ENCODE results near the gene PPEF1. TPM values are rescaled to one million over a fixed set of nuclear protein-coding genes. Genes with fewer than 3 reads are reported as not detected.
"Not testable (repeated sequence)": the region's sequence is repeated elsewhere in the genome, so short reads cannot be mapped to it uniquely, and the experiment has no call there.

Gene PPEF1
- total RNA-seq, 2 experiments from 2014 or later, result 0.30 to 0.60 TPM

GRCh38 chrX:18721683-18722499, 14.4 kb downstream of the PPEF1 start:
- Mint-ChIP-seq H3K9me3 (no peaks in the 10 kb centered on the region), H3K27ac (no peak overlapping the region), H3K4me1 (ENCODE audit: low read depth) (peaks cover 10% of the 10 kb centered on the region), H3K36me3 (ENCODE audit: low read depth) (no peaks in the 10 kb centered on the region), H3K4me3 (no peak overlapping the region), H3K27me3 (ENCODE audit: low read depth) (no peaks in the 10 kb centered on the region)
- intact Hi-C loops (cut with micrococcal nuclease), result no loop called here
- no peak for DNase-seq
- CTCF ChIA-PET, result no interaction called here

GRCh38 chrX:18722500-18723071, 15.1 kb downstream of the PPEF1 start:
- peaks cover 10% of the 10 kb centered on the region for H3K4me1 Mint-ChIP-seq (ENCODE audit: low read depth)
- intact Hi-C loops (cut with micrococcal nuclease), result no loop called here
- H3K9me3 Mint-ChIP-seq, result no peaks in the 10 kb centered on the region
- no peaks in the 10 kb centered on the region for H3K36me3 Mint-ChIP-seq (ENCODE audit: low read depth)
- no peak overlapping the region for H3K27ac Mint-ChIP-seq
- no peak for DNase-seq
- no peaks in the 10 kb centered on the region for H3K27me3 Mint-ChIP-seq (ENCODE audit: low read depth)
- H3K4me3 Mint-ChIP-seq, result no peak overlapping the region
- CTCF ChIA-PET, result no interaction called here

DNA sequence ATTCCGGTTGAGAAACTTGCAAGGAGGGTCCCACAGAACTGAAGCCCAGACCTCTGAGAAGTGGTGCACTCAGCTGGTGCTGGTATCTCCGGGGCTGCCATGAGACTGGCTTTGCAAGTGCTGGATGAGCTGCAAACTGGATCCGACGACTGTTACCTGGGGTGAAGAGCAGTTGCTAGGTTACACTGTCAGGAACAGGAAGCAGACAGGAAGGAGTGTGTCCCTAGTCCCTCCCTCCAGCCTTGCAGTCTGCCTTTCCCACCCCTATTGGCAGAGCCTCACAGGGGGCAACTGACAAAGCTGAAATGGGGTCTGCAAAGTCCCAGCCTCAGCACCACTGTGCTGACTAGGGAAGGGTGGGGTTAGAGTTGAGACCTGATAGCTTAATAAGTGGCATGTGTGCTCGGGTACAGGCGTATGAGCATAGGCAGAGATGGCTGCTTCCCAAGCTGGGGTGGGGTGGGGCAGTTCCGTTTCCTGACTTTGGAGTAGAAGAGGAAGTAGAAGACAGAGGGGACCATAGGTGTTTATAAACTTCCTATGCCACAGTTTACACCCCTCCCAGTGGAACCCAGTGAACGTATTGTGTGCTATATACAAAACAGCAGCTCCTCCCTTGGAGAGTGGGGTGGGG, 18.0 kb downstream of the PPEF1 start:
- peaks cover 10% of the 10 kb centered on the region for H3K4me1 Mint-ChIP-seq (ENCODE audit: low read depth)
- DNase-seq, result peak; percentile 7
- CTCF ChIA-PET, result no interaction called here
- H3K27ac Mint-ChIP-seq, result no peak overlapping the region
- H3K27me3 Mint-ChIP-seq (ENCODE audit: low read depth), result no peaks in the 10 kb centered on the region
- H3K4me3 Mint-ChIP-seq, result peak overlapping the region; percentile 29
- H3K36me3 Mint-ChIP-seq (ENCODE audit: low read depth), result no peaks in the 10 kb centered on the region
- no peaks in the 10 kb centered on the region for H3K9me3 Mint-ChIP-seq
- intact Hi-C loops (cut with micrococcal nuclease), result no loop called here

DNA sequence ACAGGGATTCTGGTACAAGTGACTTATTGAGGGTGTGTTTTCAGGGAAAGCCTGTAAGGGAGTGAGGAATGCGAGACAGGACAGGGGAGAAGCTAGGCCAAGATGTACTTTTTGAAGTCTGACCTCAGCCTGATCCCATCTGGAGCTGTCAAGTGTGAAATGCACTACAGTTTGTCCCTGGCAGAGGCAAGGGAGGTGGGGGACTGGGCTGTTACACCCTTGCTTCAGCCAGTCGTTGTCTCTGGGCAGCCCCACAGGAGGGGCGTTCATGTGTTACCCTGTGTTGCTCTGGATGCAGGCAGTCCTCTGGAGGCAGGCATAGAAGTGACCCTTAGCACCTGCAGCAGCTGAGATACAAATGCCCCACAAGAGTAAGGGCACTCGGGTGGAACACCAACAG, 25.8 kb downstream of the PPEF1 start:
- H3K4me1 Mint-ChIP-seq (ENCODE audit: low read depth), result no peaks in the 10 kb centered on the region
- CTCF ChIA-PET, result interaction anchor here (0.5 kb wide), 1 partner anchor 355 kb away, joined by 3 read pairs; no protein-coding TSS in a partner anchor

GRCh38 chrX:18739609-18740008, 32.2 kb downstream of the PPEF1 start:
- intact Hi-C loops (cut with micrococcal nuclease); H3K27me3 Mint-ChIP-seq (ENCODE audit: low read depth); H3K36me3 Mint-ChIP-seq (ENCODE audit: low read depth); H3K4me1 Mint-ChIP-seq (ENCODE audit: low read depth); H3K27ac Mint-ChIP-seq; H3K9me3 Mint-ChIP-seq; CTCF ChIA-PET; H3K4me3 Mint-ChIP-seq; DNase-seq: not testable (repeated sequence)

More for the DNA sequence above, 25.8 kb downstream of the PPEF1 start:
- peaks cover 2% of the 10 kb centered on the region for H3K9me3 Mint-ChIP-seq
- DNase-seq, result no peak
- H3K4me3 Mint-ChIP-seq, result no peak overlapping the region
- H3K27me3 Mint-ChIP-seq (ENCODE audit: low read depth), result no peaks in the 10 kb centered on the region
- intact Hi-C loops (cut with micrococcal nuclease), result no loop called here
- no peak overlapping the region for H3K27ac Mint-ChIP-seq
- H3K36me3 Mint-ChIP-seq (ENCODE audit: low read depth), result no peaks in the 10 kb centered on the region

DNA sequence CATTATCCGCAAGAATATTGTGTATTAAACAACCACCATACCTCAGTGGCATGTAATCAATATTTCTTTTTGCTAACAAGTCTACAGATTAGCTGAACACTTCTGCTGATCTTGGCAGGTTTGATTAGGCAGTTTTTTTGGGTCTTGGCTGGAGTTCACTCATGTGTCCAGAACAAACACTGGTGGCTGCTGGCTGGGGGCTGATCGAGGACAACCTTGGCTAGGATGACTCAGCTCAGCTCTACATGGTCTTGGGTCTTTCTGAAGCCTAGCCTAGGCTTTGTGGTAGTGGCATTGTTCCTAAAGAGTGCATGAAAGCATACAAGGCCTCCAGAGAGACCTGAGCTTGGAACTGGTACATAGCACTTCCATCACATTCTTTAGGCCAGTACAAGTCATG, 41.1 kb downstream of the PPEF1 start:
- Mint-ChIP-seq H3K36me3 (ENCODE audit: low read depth) (no peaks in the 10 kb centered on the region), H3K27me3 (ENCODE audit: low read depth) (no peaks in the 10 kb centered on the region), H3K27ac (no peak overlapping the region), H3K9me3 (no peaks in the 10 kb centered on the region), H3K4me3 (no peak overlapping the region), H3K4me1 (ENCODE audit: low read depth) (no peaks in the 10 kb centered on the region)
- CTCF ChIA-PET, result no interaction called here
- intact Hi-C loops (cut with micrococcal nuclease), result no loop called here
- no peak for DNase-seq

- H3K9me3 Mint-ChIP-seq, result no peaks in the 10 kb centered on the region
- no peak overlapping the region for H3K27ac Mint-ChIP-seq
- CTCF ChIA-PET, result no interaction called here
- H3K4me1 Mint-ChIP-seq (ENCODE audit: low read depth), result no peaks in the 10 kb centered on the region
- no peak for DNase-seq
- no peaks in the 10 kb centered on the region for H3K36me3 Mint-ChIP-seq (ENCODE audit: low read depth)
- H3K4me3 Mint-ChIP-seq, result no peak overlapping the region
- intact Hi-C loops (cut with micrococcal nuclease), result no loop called here
- H3K27me3 Mint-ChIP-seq (ENCODE audit: low read depth), result no peaks in the 10 kb centered on the region
Observed at GRCh38 chrX:18753631-18754030, 46.2 kb downstream of the PPEF1 start.

GRCh38 chrX:18755651-18756050, 48.2 kb downstream of the PPEF1 start:
- Mint-ChIP-seq H3K27me3 (ENCODE audit: low read depth) (no peaks in the 10 kb centered on the region), H3K27ac (no peak overlapping the region), H3K36me3 (ENCODE audit: low read depth) (no peaks in the 10 kb centered on the region), H3K9me3 (no peaks in the 10 kb centered on the region), H3K4me1 (ENCODE audit: low read depth) (no peaks in the 10 kb centered on the region), H3K4me3 (no peak overlapping the region)
- DNase-seq, result no peak
- CTCF ChIA-PET, result no interaction called here
- intact Hi-C loops (cut with micrococcal nuclease), result no loop called here

GRCh38 chrX:18757956-18758932, 50.8 kb downstream of the PPEF1 start:
- no peaks in the 10 kb centered on the region for H3K36me3 Mint-ChIP-seq (ENCODE audit: low read depth)
- no peaks in the 10 kb centered on the region for H3K4me1 Mint-ChIP-seq (ENCODE audit: low read depth)
- intact Hi-C loops (cut with micrococcal nuclease), result no loop called here
- no peaks in the 10 kb centered on the region for H3K27me3 Mint-ChIP-seq (ENCODE audit: low read depth)
- CTCF ChIA-PET, result no interaction called here
- no peak overlapping the region for H3K4me3 Mint-ChIP-seq
- DNase-seq, result no peak
- no peaks in the 10 kb centered on the region for H3K9me3 Mint-ChIP-seq
- H3K27ac Mint-ChIP-seq, result no peak overlapping the region

GRCh38 chrX:18761750-18762149, 54.3 kb downstream of the PPEF1 start:
- no peaks in the 10 kb centered on the region for H3K4me1 Mint-ChIP-seq (ENCODE audit: low read depth)
- no peaks in the 10 kb centered on the region for H3K27me3 Mint-ChIP-seq (ENCODE audit: low read depth)
- DNase-seq, result no peak
- no peak overlapping the region for H3K4me3 Mint-ChIP-seq
- intact Hi-C loops (cut with micrococcal nuclease), result no loop called here
- H3K9me3 Mint-ChIP-seq, result no peaks in the 10 kb centered on the region
- CTCF ChIA-PET, result no interaction called here
- H3K27ac Mint-ChIP-seq, result no peak overlapping the region
- H3K36me3 Mint-ChIP-seq (ENCODE audit: low read depth), result no peaks in the 10 kb centered on the region

- H3K27me3 Mint-ChIP-seq (ENCODE audit: low read depth); H3K4me1 Mint-ChIP-seq (ENCODE audit: low read depth); H3K4me3 Mint-ChIP-seq; CTCF ChIA-PET; H3K27ac Mint-ChIP-seq; DNase-seq; H3K9me3 Mint-ChIP-seq; H3K36me3 Mint-ChIP-seq (ENCODE audit: low read depth); intact Hi-C loops (cut with micrococcal nuclease): not testable (repeated sequence)
Observed at GRCh38 chrX:18763106-18763505, 55.7 kb downstream of the PPEF1 start.

DNA sequence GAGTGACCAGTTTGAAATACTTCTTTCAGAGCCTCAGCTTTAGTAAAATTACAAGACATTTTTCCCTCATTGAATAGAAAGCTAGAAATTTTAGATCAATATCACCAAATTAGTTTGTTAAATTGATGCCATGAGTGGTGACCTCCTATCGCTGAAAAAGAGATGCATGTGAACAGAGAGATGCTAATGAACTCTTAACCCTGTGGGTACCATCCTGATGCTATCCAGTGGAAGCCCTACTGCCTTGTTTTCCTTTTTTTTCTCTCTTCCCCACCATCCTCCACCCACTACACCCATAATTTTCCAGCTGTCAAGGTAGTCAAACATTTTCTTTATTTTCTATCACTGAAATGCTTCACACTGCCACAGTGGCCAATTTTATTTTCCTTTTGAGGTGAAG, 61.9 kb downstream of the PPEF1 start:
- no peak overlapping the region for H3K27ac Mint-ChIP-seq
- intact Hi-C loops (cut with micrococcal nuclease), result no loop called here
- no peaks in the 10 kb centered on the region for H3K27me3 Mint-ChIP-seq (ENCODE audit: low read depth)
- no peaks in the 10 kb centered on the region for H3K4me1 Mint-ChIP-seq (ENCODE audit: low read depth)
- no peak for DNase-seq
- CTCF ChIA-PET, result interaction anchor here (0.5 kb wide), 1 partner anchor 892 kb away, joined by 3 read pairs; no protein-coding TSS in a partner anchor
- no peaks in the 10 kb centered on the region for H3K36me3 Mint-ChIP-seq (ENCODE audit: low read depth)
- H3K9me3 Mint-ChIP-seq, result peaks cover 2% of the 10 kb centered on the region
- no peak overlapping the region for H3K4me3 Mint-ChIP-seq

All from activated naive CD4-positive, alpha-beta T cell treated with anti-CD3 and anti-CD28 coated beads for 36 hours (primary cell).